NCI-H128 (cell line): ENCODE measurements around the gene PAFAH2.

ENCODE experiments used
- DNase-seq: peaks from one replicate; lab custom pipeline; 2025; ENCODE audit not compliant: unreplicated experiment; lab: John Stamatoyannopoulos, UW

PAFAH2 gene

GRCh38 chr1:26031611-26032220 lies 33.9 kb upstream of the PAFAH2 start:
- DNase-seq = no peak

GRCh38 chr1:26031196-26031595 lies 33.3 kb upstream of the PAFAH2 start:
- no peak for DNase-seq

DNA sequence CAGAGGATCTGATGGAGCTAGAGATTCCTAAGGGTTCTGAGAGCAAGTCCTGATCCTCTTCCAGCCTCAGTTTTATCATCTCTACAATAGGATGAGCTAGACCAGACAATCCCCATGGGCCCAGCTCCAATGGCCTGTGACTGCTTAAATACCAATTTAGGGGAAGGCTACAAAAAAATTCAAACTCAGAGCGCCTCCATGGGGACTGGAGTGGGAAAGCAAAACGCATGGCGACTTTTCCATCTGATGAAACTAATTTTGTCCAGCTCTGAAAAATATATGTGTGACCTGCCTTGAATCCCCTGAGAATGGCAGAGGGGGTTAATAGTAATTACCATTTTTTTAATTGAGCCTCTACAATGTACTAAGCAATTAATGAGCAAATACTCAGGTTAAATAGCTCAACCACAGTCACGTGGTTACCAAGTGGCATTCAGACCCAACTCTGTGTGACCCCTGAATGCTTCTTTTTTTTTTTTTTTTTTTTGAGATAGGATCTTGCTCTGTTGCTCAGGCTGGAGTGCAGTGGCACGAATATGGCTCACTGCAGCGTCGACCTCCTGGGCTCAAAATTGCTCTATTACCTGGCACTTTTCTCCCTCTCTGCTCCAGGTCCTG lies 32.1 kb upstream of the PAFAH2 start:
- no peak for DNase-seq

- DNase-seq = no peak
These were observed 31.4 kb upstream of the PAFAH2 start for GRCh38 chr1:26029054-26029863.

- DNase-seq = no peak
These were observed 30.7 kb upstream of the PAFAH2 start for GRCh38 chr1:26028490-26028980.

GRCh38 chr1:26027716-26028489 lies 30.0 kb upstream of the PAFAH2 start:
- DNase-seq = no peak

- DNase-seq = no peak
These were observed 27.7 kb upstream of the PAFAH2 start for GRCh38 chr1:26025517-26025916.

GRCh38 chr1:26025060-26025459 lies 27.2 kb upstream of the PAFAH2 start:
- DNase-seq = no peak

DNA sequence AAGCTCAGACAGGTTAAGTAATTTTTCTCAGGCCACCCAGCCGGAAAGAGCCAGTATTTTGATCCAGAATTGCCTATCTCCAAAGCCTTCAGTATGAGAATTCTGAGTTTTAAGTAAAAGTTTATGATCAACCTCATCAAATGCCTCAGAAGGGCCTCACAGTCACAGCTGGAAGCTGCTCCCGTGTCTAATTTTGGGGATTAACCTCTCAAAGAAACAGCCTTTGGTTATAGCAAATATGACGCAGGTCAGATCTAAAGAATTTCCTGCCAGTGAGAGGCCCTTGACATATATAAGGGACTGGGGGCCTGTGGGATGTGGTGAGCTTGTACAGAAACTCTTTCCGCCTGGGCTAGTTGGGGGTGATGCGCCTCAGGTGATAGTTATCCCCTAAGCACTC lies 26.0 kb upstream of the PAFAH2 start:
- DNase-seq = no peak

- no peak for DNase-seq
These were observed 25.1 kb upstream of the PAFAH2 start for GRCh38 chr1:26023009-26023408.

GRCh38 chr1:26022404-26022779 lies 24.5 kb upstream of the PAFAH2 start:
- DNase-seq = no peak

GRCh38 chr1:26021647-26022403 lies 24.0 kb upstream of the PAFAH2 start, which contains the start of gene EXTL1:
Gene EXTL1, plus strand, starts transcription at chr1:26021775. Its CDS starts 872 bp downstream, at chr1:26022647.
- DNase-seq = no peak

- no peak for DNase-seq
These were observed 23.2 kb upstream of the PAFAH2 start for GRCh38 chr1:26020941-26021646.

- DNase-seq = no peak
These were observed 22.5 kb upstream of the PAFAH2 start for GRCh38 chr1:26020330-26020768.

DNA sequence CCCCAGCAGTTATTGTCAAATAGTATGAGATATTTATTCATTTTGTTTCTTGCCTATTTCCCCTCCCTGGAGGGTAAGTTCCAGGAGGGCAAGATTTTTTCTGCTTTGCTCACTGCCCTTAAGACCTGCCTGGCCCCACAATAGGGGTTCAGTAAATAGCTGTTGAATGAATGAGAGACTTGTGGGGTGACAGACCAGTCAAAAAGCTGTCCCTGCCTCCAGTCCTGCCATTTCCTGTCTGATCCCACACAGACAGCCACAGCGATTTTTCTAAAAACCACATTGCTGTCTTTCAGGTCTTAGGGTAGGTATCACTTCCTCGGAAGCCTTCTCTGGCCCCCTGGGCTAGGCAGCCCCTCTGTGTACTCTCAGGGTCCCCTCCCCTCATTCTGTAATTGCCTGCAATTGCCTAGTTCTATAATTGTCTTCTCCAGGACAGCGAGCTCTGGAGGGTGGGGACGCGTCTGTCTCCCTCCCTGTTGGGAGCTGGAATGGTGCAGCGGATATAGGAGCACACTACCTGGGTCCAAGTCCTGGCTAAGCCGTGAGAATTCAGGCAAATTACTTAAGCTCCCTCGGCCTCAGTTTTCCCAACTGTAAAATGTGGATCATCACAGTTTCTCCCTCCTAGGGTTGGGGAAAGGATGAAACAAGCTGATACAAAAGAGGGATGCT lies 21.9 kb upstream of the PAFAH2 start:
- no peak for DNase-seq

DNA sequence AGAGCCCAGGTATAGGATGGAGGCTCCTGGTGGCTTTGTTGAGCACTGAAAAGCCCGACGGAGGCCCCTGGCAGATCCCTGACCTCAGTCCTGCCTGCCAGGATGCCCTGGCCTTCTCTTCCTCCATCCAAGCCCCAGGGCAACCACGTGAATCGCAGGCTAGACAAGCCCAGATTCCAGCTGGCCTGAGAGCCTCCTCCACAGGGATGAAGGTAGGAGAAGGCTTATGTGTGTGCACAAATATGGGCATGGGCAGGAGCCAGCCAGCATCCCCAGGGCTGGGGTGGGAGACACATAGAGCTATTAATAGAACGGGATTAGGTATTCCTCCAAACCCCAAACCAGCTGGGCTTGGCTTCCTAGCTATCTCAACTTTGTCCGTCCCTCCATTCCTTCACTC lies 19.7 kb upstream of the PAFAH2 start:
- no peak for DNase-seq

DNA sequence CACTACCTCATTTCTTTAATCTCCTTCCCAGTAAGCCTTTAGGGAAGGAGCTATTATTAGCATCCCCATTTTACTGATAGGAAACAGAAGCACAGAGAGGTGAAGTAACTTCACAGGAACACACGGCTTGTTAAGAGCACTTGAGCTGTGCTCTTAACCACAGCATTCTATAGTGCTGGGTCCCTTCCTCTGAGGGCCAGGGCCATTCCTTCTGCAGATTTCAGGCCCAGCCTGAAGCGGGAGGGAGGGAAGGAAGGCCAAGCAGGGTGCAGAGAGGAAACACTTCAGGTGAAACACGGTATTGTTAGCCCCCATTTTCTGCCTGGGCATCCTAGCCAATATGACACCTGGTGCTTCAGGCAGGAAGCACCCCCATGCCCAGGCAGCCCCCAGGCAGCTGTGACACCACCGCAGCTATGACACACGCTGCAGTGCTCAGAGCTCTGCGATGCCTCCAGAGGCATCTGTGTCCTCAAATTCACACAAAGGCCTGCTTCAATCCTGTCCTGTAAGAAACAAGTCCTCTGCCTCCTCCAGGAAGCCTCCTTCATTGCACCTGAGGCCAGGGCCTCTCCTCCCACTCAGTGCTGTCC lies 19.2 kb upstream of the PAFAH2 start:
- DNase-seq = no peak

- no peak for DNase-seq
These were observed 18.5 kb upstream of the PAFAH2 start for GRCh38 chr1:26016258-26016952.
